ENCODE results near the gene CACNA1C. TPM values are rescaled to one million over a fixed set of nuclear protein-coding genes. Genes with fewer than 3 reads are reported as not detected.

The CACNA1C gene
- total RNA-seq, 2 donors from 2014 or later = 0.84 to 10.2 TPM

DNA sequence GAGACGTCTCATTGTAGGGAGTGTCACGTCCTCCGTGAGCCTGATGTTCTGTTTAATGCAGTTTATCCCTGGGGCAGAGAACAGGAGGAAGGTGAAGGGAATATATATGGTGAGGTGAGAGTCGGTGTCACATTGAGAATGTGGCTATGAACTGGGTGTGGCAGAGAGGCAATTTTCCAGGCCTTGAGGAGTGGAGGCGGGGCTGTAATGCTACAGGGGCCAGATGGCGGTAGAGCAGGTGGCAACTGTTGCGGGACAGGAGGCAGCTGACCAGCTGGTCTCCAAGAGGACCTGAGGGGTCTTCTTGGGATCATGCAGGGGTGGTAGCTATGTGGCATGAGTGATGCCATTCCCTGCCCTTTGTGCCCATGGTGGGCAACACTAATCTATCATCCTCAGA is 59.6 kb downstream of the CACNA1C start:
- H3K27ac ChIP-seq = no peak overlapping the region
- DNase-seq = peak; percentile 32
- H3K9ac ChIP-seq (ENCODE audit: low read depth in 2 of 2, low read length in 2 of 2) = no peak overlapping the region
- H3K27me3 ChIP-seq = no peaks in the 10 kb centered on the region
- no peak overlapping the region for H3K4me3 ChIP-seq
- TF ChIP-seq, protein P1, sequence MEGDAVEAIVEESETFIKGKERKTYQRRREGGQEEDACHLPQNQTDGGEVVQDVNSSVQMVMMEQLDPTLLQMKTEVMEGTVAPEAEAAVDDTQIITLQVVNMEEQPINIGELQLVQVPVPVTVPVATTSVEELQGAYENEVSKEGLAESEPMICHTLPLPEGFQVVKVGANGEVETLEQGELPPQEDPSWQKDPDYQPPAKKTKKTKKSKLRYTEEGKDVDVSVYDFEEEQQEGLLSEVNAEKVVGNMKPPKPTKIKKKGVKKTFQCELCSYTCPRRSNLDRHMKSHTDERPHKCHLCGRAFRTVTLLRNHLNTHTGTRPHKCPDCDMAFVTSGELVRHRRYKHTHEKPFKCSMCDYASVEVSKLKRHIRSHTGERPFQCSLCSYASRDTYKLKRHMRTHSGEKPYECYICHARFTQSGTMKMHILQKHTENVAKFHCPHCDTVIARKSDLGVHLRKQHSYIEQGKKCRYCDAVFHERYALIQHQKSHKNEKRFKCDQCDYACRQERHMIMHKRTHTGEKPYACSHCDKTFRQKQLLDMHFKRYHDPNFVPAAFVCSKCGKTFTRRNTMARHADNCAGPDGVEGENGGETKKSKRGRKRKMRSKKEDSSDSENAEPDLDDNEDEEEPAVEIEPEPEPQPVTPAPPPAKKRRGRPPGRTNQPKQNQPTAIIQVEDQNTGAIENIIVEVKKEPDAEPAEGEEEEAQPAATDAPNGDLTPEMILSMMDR (IDR thresholded peaks at IDR 0.05) = no peak
- H3K4me1 ChIP-seq = no peaks in the 10 kb centered on the region
- no peaks in the 10 kb centered on the region for H3K36me3 ChIP-seq
- H3K9me3 ChIP-seq = no peaks in the 10 kb centered on the region
- intact Hi-C loops (cut with DNase I) = no loop called here

DNA sequence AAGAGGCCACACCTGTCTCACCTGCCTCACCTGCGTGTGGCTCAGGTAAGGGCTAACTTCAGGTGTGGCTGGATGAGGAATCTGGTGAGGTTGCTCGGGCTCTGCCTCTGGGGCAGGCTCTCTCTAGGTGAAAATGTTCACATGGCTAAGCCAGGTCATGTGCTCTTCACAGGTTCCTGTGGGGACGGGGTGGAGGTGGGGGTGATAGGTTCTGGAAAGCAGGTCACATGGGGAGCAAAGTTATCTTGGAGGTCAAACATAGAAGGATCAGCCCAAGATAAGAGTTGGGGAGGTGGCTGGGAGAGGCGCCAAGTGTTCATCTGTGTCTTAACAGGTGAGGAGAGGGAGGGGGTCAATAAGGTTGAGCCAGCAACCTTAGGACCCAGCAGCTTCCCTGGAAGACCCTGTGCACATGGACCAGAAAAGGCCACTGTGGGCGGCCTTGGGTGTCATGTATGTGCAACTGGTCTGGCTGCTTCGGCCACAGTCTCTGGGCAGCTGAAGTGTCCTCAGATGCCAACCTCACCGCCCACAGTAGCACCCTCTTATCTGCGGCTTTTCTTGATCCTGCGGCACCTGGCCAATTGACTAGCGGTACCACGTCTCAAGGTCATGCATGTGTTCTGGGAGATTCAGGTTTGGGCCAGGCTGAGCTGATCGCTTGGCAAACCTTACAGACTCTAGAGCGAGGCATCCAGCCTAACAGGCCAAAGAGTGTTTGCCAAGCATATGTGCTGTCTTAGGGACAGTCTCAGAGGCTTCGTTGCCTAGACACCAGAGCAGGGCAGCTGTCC is 60.5 kb downstream of the CACNA1C start:
- no peak for DNase-seq
- Histone ChIP-seq H3K9ac (ENCODE audit: low read depth in 2 of 2, low read length in 2 of 2) (no peak overlapping the region), H3K27me3 (no peaks in the 10 kb centered on the region), H3K4me1 (no peaks in the 10 kb centered on the region), H3K9me3 (no peaks in the 10 kb centered on the region), H3K4me3 (no peak overlapping the region), H3K36me3 (no peaks in the 10 kb centered on the region), H3K27ac (no peak overlapping the region)
- TF ChIP-seq, protein P1 (IDR thresholded peaks at IDR 0.05) = no peak
- intact Hi-C loops (cut with DNase I) = no loop called here

DNA sequence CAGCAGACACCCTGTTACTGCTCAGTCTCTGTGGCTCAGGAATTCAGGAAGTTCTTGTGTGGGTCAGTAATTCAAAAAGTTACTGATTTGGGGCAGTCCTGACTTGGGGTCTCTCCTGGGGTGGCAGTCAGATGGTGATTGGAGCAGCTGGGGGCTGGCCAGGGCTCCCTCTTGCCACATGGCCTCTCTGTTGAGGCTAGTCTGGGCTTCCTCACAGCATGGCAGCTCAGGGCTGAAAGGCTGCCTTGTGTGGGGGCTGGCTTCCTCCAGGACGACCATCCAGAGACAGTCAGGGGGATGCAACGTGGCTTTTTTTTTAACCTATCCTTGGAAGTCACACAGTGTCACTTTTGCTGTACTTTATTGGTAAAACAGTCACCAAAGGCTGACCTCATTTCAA is 61.3 kb downstream of the CACNA1C start:
- H3K27me3 ChIP-seq = no peaks in the 10 kb centered on the region
- no peaks in the 10 kb centered on the region for H3K36me3 ChIP-seq
- TF ChIP-seq, protein P1 (IDR thresholded peaks at IDR 0.05) = no peak
- H3K4me3 ChIP-seq = no peak overlapping the region
- H3K9me3 ChIP-seq = no peaks in the 10 kb centered on the region
- H3K27ac ChIP-seq = no peak overlapping the region
- DNase-seq = no peak
- H3K4me1 ChIP-seq = no peaks in the 10 kb centered on the region
- intact Hi-C loops (cut with DNase I) = no loop called here
- H3K9ac ChIP-seq (ENCODE audit: low read depth in 2 of 2, low read length in 2 of 2) = no peak overlapping the region

DNA sequence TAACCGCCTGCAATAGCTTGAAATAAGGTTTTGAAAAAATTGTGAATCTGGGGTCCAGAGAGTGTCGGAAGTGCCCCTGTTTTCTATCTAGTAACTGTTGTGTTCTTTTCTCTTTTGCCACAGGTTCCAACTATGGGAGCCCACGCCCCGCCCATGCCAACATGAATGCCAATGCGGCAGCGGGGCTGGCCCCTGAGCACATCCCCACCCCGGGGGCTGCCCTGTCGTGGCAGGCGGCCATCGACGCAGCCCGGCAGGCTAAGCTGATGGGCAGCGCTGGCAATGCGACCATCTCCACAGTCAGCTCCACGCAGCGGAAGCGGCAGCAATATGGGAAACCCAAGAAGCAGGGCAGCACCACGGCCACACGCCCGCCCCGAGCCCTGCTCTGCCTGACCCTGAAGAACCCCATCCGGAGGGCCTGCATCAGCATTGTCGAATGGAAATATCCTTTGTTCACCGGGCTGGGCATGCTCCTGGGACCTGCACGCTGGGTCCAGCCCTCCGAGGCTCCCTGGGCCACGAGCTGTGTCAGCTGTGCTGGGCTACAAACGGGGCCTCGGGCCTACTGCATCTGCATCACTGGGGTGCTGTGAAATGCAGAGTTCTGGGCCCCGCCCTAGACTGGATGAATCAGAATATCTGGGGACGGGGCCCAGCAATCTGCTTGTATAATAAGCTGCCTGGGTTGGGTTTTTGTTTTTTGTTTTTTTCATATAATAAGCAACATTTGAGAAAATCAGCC is 62.5 kb downstream of the CACNA1C start:
- H3K4me3 ChIP-seq = no peak overlapping the region
- no peaks in the 10 kb centered on the region for H3K4me1 ChIP-seq
- no peaks in the 10 kb centered on the region for H3K27me3 ChIP-seq
- intact Hi-C loops (cut with DNase I) = no loop called here
- no peaks in the 10 kb centered on the region for H3K36me3 ChIP-seq
- no peaks in the 10 kb centered on the region for H3K9me3 ChIP-seq
- no peak overlapping the region for H3K27ac ChIP-seq
- no peak for DNase-seq
- H3K9ac ChIP-seq (ENCODE audit: low read depth in 2 of 2, low read length in 2 of 2) = no peak overlapping the region
- TF ChIP-seq, protein P1 (IDR thresholded peaks at IDR 0.05) = no peak

DNA sequence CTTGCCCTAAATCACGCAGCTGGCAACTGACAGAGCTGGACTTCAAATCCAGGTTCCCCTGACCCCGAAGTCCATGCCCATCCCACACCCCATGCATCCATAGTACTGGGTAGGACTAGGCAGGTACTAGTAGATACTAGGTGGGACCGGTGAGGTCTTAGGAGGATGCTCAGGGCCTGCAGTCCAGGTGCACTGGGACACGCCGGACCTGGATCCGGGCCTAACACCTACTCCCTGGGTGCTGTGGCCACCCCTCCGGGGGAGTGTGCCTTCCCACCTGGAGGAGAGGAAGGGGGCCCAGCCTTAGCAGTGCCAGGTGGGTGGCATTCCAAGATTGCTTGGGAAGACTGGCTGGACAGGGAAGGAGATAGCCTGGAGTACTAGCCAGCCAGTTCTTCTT is 64.8 kb downstream of the CACNA1C start:
- Histone ChIP-seq H3K9me3 (no peaks in the 10 kb centered on the region), H3K4me3 (no peak overlapping the region), H3K9ac (ENCODE audit: low read depth in 2 of 2, low read length in 2 of 2) (peak overlapping the region in 1 of 2 donors; percentile 8), H3K36me3 (no peaks in the 10 kb centered on the region), H3K27me3 (no peaks in the 10 kb centered on the region), H3K27ac (no peak overlapping the region), H3K4me1 (no peaks in the 10 kb centered on the region)
- no peak for DNase-seq
- TF ChIP-seq, protein P1 (IDR thresholded peaks at IDR 0.05) = no peak
- intact Hi-C loops (cut with DNase I) = no loop called here
